NT2/D1 (cell line): ENCODE results near the gene PHACTR2.
"Not testable (repeated sequence)": the region's sequence is repeated elsewhere in the genome, so short reads cannot be mapped to it uniquely, and the experiment has no call there.

Source experiments
- DNase-seq: peaks from one replicate; pipeline ENCODE4 v3.0.0-alpha.2; 2011; ENCODE audit warnings: low read depth, low spot score
- H3K27me3 ChIP-seq: 2 replicates; pipeline ENCODE4 v1.6.0; 2011; ENCODE audit warnings: mild to moderate bottlenecking; ENCODE audit not compliant: insufficient read length, insufficient read depth
- H3K36me3 ChIP-seq: 2 replicates; pipeline ENCODE4 v1.6.1; 2011; ENCODE audit warnings: mild to moderate bottlenecking, low read length, mixed read lengths; ENCODE audit not compliant: insufficient read depth, insufficient read length
- H3K4me1 ChIP-seq: 2 replicates; pipeline ENCODE4 v1.5.1; 2011; ENCODE audit not compliant: insufficient read depth, insufficient read length
- H3K4me3 ChIP-seq: 2 replicates; pipeline ENCODE4 v1.5.1; 2011; ENCODE audit warnings: low read depth; ENCODE audit not compliant: insufficient read length
- H3K9ac ChIP-seq: 2 replicates; pipeline ENCODE4 v1.6.0; 2011; ENCODE audit warnings: low read depth; ENCODE audit not compliant: insufficient read length
- H3K9me3 ChIP-seq: 2 replicates; pipeline ENCODE4 v1.5.1; 2011; ENCODE audit warnings: mild to moderate bottlenecking, low read length; ENCODE audit not compliant: insufficient read depth
- SUZ12 ChIP-seq: IDR thresholded peaks from 2 replicates; pipeline ENCODE4 v1.6.1; 2011; ENCODE audit not compliant: insufficient read length, insufficient read depth; ENCODE audit errors: extremely low read depth
- YY1 ChIP-seq: IDR thresholded peaks from 2 replicates; pipeline ENCODE4 v1.6.1; 2011; ENCODE audit not compliant: insufficient read length, insufficient read depth
- ZNF274 ChIP-seq: IDR thresholded peaks from 2 replicates; pipeline ENCODE4 v1.6.1; 2011; ENCODE audit warnings: mild to moderate bottlenecking, low read depth, low read length

PHACTR2 gene

DNA sequence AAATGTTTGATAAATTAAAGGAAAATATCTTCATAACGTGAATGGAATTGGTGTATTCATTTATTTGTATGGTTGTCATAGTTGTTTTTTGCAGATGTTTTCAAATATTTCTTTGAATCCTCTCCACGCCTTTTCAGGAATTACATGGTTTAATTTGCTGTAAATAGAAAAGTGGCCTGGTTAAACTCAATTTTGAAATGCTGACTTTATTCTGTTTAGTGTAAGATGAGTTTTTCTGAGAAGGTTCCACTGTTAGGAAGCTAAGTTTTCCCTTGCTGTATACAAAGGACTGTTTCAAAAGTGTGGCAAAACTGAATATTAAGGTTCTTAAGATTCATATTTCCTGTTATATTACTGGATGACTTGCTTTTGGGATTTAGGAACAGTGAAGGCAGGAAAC, 186.0 kb downstream of the PHACTR2 start:
- no peak overlapping the region for H3K9ac ChIP-seq
- no peaks in the 10 kb centered on the region for H3K9me3 ChIP-seq
- no peaks in the 10 kb centered on the region for H3K4me1 ChIP-seq
- peaks cover 62% of the 10 kb centered on the region for H3K36me3 ChIP-seq
- no peak for DNase-seq
- no peak overlapping the region for H3K4me3 ChIP-seq
- TF ChIP-seq ZNF274 (no peak), SUZ12 (no peak), YY1 (no peak)
- no peaks in the 10 kb centered on the region for H3K27me3 ChIP-seq

DNA sequence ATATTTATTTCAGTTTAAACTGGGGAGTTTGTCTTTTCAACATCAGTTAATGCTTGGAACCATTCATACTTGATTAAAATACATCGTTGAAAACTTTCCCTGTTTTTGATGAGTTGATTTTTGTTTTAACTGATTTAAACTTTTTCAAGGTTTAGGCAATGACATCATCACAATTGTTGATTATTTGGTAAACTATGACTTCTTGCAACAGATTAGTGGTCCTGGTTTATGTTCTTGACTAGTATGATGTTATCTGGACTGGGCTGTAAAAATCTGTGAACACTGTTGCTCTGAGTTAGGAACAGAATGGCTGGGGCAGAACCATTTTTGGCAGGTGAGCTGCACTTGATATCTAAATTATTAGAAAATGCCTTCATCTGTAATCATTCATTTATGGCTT, 186.5 kb downstream of the PHACTR2 start, which contains the start of gene ZC2HC1B:
Gene ZC2HC1B, plus strand, starts transcription at position 241 of the 400 bp plus-strand sequence. Its CDS starts 66 bp downstream, at position 307.
- Histone ChIP-seq H3K36me3 (peaks cover 58% of the 10 kb centered on the region), H3K9ac (no peak within 1 kb of the TSS), H3K9me3 (no peaks in the 10 kb centered on the region), H3K4me3 (no peak within 1 kb of the TSS), H3K27me3 (no peaks in the 10 kb centered on the region), H3K4me1 (no peaks in the 10 kb centered on the region)
- DNase-seq, result no peak
- TF ChIP-seq ZNF274, result no peak
- TF ChIP-seq YY1, result no peak
- TF ChIP-seq SUZ12, result no peak

DNA sequence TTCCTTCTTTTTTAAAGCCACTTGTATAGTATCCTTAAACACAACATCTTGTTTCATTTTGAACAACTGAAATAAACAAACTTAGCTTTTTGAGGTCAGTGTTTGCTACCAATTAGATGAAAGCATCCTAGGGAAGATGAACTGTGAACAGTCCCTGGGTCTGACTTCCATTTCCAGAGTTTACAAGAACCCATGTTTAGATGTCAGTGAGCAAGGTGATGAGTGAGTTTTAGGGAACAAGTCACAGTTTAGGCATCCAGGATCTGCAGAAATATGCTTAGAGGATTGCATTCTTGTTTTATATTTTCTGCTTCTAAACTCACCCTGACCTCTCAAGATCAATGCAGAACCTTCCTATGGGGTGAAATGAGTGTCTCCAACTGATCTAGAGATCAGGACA, 189.5 kb downstream of the PHACTR2 start:
- no peaks in the 10 kb centered on the region for H3K4me1 ChIP-seq
- no peak for TF ChIP-seq ZNF274
- no peak for TF ChIP-seq YY1
- TF ChIP-seq SUZ12, result no peak
- H3K9ac ChIP-seq, result no peak overlapping the region
- no peak for DNase-seq
- no peaks in the 10 kb centered on the region for H3K9me3 ChIP-seq
- H3K4me3 ChIP-seq, result no peak overlapping the region
- H3K36me3 ChIP-seq, result peaks cover 28% of the 10 kb centered on the region
- no peaks in the 10 kb centered on the region for H3K27me3 ChIP-seq

DNA sequence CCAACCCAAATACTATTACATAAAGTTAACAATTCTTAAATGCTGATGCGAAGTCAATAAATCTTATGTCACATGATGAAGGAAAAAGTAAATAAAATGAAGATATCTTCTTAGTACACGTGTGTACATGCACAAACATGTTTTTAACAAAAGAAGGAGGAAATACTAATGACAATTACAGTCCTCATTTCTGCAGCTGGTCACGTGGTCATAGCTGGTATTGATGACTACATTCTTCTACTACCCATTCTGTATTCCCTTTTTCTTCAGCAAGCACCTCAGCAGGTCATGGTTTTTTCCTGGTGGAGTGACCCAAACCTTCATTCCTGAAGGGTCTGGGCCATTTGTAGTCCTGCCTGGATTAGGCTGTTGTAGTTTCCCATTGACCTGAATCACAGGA, 191.0 kb downstream of the PHACTR2 start:
- DNase-seq, result not testable (repeated sequence)

DNA sequence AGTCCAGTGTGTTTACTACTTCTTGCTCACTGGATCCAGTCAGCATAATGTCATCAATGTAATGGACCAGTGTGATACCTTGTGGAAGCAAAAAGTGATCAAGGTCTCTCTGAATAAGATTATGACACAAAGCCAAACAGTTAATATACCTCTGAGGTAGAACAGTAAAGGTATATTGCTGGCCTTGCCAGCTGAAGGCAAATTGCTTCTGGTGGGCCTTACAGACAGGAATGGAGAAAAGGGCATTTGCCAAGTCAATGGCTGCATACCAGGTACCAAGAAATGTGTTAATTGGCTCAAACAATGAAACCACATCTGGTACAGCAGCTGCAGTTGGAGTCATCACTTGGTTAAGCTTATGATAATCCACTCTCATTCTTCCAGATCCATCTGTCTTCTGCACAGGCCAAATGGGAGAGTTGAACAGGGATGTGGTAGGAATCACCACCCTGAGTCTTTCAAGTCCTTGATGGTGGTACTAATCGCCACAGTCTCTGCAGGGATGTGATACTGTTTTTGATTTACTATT, 193.5 kb downstream of the PHACTR2 start:
- DNase-seq, H3K27me3 ChIP-seq, H3K4me3 ChIP-seq, H3K4me1 ChIP-seq, H3K9me3 ChIP-seq, H3K36me3 ChIP-seq, H3K9ac ChIP-seq: not testable (repeated sequence)

More for the DNA sequence above, 191.0 kb downstream of the PHACTR2 start:
- not testable (repeated sequence) for H3K4me3 ChIP-seq, H3K27me3 ChIP-seq, H3K9ac ChIP-seq, H3K4me1 ChIP-seq, H3K9me3 ChIP-seq
- H3K36me3 ChIP-seq, result peaks cover 12% of the 10 kb centered on the region

DNA sequence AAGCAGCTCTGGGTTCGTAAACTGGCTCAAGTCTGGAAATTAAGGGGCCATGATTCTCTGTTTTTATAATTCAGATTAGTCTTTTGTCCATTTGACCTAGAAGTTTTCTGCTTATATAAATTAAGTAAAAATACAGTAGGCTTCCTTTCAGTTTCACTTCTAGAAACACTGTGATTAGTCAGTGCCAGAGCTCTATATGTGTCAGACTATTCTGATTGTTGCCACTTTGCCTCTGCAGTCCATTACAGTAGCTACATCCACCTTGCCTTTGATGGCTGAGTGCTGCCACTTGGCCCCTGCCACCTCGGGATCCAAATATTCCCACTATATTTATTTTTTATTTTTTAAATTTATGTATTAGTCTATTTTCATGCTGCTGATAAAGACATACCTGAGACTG, 194.4 kb downstream of the PHACTR2 start:
- TF ChIP-seq ZNF274 (no peak), SUZ12 (no peak), YY1 (no peak)
- Histone ChIP-seq H3K4me1 (no peaks in the 10 kb centered on the region), H3K4me3 (no peak overlapping the region), H3K9ac (no peak overlapping the region), H3K36me3 (no peaks in the 10 kb centered on the region), H3K27me3 (no peaks in the 10 kb centered on the region), H3K9me3 (no peaks in the 10 kb centered on the region)
- no peak for DNase-seq

DNA sequence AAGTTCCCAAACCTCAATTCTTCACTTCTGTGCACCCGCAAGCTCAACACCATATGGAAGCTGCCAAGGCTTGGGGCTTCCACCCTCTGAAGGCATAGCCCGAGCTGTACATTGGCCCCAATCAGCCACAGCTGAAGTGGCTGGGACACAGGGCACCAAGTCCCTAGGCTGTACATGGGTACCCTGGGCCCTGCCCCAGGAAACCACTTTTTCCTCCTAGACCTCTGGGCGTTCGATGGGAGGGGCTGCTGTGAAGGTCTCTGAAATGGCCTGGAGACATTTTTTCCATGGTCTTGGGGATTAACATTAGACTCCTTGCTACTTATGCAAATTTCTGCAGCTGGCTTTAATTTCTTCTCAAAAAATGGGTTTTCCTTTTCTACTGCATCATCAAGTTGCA, 195.8 kb downstream of the PHACTR2 start:
- not testable (repeated sequence) for H3K4me3 ChIP-seq, DNase-seq, H3K36me3 ChIP-seq, H3K27me3 ChIP-seq, H3K9me3 ChIP-seq, H3K9ac ChIP-seq, H3K4me1 ChIP-seq

DNA sequence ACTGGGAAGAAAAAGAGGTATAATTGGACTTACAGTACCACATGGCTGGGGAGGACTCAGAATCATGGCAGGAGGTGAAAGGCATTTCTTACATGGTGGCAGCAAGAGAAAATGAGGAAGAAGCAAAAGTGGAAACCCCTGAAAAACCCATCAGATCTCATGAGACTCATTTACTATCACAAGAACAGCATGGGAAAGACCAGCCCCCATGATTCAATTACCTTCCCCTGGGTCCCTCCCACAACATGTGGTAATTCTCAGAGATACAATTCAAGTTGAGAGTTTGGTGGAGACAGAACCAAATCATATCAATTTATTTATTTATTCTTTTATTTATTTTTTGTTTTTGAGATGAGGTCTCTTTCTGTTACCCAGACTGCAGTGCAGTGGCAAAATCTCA, 196.7 kb downstream of the PHACTR2 start:
- H3K4me1 ChIP-seq, H3K9ac ChIP-seq, H3K4me3 ChIP-seq, H3K9me3 ChIP-seq, H3K27me3 ChIP-seq, H3K36me3 ChIP-seq, DNase-seq: not testable (repeated sequence)
